Measurements from ENCODE around the gene DPP7. TPM values are rescaled to one million over a fixed set of nuclear protein-coding genes. Genes with fewer than 3 reads are reported as not detected.

Gene DPP7
- total and polyA plus RNA-seq, 3 donors from 2014 or later: 207 to 242 (median 215) TPM

DNA sequence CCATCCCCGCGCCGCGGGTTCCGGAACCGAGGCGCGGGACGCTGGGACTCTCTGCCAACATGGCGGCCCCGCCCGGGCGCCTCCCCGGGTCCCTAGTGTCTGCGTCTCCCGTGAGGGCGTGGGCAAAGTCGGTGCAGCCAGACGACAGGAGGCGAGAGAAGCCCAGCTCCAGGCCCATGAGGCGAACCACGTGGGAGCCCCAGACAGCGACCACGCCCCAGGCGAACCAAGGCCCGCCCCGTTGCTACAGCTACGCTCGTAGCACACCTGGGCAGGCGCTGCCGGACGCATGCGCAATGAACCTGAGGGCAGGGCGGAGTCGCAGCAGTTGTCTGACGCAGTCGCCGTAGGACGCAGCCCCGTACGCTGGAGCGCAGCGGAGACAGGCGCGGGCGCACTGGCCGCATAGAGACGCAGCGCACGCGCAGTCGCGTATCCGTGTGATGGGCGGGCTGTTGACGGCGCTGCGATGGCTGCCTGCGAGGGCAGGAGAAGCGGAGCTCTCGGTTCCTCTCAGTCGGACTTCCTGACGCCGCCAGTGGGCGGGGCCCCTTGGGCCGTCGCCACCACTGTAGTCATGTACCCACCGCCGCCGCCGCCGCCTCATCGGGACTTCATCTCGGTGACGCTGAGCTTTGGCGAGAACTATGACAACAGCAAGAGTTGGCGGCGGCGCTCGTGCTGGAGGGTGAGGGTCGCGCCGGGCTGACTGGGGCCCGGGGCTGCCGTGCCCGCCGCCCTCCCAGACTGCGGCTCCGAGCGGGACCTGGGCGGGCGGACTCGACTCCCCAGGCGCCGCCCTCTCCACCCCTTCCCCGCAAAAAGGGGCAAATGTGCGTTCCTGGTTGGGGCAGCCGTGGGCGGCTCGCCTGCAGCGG is 27.8 kb downstream of the DPP7 start, which contains the start of gene MAN1B1:
Gene MAN1B1, plus strand, starts transcription at position 455 of the 878 bp plus-strand sequence. Its CDS starts 15 bp downstream, at position 470.
- peak; percentile 99 for DNase-seq
- Histone ChIP-seq H3K9me3 (no peaks in the 10 kb centered on the region), H3K27ac (peak within 1 kb of the TSS; percentile 78 to 94), H3K27me3 (no peaks in the 10 kb centered on the region), H3K36me3 (ENCODE audit: low read depth, missing control alignments) (no peaks in the 10 kb centered on the region), H3K4me1 (peaks cover 17% of the 10 kb centered on the region), H3K4me3 (peak within 1 kb of the TSS; percentile 86 to 89)
- peak; percentile 17 for TF ChIP-seq POLR2A (IDR thresholded peaks at IDR 0.05)
- TF ChIP-seq, protein P1, sequence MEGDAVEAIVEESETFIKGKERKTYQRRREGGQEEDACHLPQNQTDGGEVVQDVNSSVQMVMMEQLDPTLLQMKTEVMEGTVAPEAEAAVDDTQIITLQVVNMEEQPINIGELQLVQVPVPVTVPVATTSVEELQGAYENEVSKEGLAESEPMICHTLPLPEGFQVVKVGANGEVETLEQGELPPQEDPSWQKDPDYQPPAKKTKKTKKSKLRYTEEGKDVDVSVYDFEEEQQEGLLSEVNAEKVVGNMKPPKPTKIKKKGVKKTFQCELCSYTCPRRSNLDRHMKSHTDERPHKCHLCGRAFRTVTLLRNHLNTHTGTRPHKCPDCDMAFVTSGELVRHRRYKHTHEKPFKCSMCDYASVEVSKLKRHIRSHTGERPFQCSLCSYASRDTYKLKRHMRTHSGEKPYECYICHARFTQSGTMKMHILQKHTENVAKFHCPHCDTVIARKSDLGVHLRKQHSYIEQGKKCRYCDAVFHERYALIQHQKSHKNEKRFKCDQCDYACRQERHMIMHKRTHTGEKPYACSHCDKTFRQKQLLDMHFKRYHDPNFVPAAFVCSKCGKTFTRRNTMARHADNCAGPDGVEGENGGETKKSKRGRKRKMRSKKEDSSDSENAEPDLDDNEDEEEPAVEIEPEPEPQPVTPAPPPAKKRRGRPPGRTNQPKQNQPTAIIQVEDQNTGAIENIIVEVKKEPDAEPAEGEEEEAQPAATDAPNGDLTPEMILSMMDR (IDR thresholded peaks at IDR 0.05): peak in 2 of 3 experiments; percentile 2
- 0 to 8% methylated on average over 4 to 65 of the region's 101 CpGs for WGBS, 2 donors
- intact Hi-C loops (cut with DNase I; ENCODE audit: low total_unique reads): no loop called here

DNA sequence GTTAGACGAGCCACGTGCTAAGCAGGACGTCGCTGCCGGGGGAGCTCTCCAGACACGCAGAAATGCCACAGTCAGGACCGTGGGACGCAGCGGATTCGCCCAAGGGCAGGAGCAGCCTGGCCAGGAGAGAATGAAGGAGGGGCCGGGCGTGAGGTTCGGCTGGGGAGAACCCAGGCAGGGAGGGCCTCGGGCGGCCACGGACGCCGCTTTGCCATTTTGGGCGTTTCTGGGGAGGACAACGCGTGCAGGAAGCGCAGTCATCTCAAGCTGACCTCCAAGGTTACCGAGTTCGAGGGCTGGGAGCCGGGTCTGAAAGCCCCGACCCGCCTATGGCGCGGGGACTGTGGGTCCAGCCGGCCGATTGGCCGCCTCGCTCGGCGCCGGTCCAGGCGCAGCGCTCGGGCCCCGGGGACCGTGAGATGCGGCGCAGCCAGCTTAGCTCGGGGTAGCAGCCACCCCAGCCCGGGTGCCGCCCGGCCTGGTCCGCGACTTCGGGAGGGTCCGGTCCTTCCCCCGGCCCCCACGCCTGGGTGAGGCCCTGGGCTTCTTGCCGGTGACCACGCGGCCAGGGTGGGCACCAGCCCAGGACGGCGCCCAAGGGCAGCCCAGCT is 28.5 kb downstream of the DPP7 start:
- H3K4me1 ChIP-seq: peaks cover 17% of the 10 kb centered on the region
- no peaks in the 10 kb centered on the region for H3K9me3 ChIP-seq
- intact Hi-C loops (cut with DNase I; ENCODE audit: low total_unique reads): no loop called here
- WGBS, 2 donors: 1% methylated on average over 18 to 39 of the region's 58 CpGs
- no peaks in the 10 kb centered on the region for H3K27me3 ChIP-seq
- no peaks in the 10 kb centered on the region for H3K36me3 ChIP-seq (ENCODE audit: low read depth, missing control alignments)
- H3K27ac ChIP-seq: peak overlapping the region; percentile 51 to 94
- H3K4me3 ChIP-seq: peak overlapping the region; percentile 86 to 89
- TF ChIP-seq POLR2A (IDR thresholded peaks at IDR 0.05): no peak
- TF ChIP-seq, protein P1 (IDR thresholded peaks at IDR 0.05): no peak
- peak; percentile 54 for DNase-seq

DNA sequence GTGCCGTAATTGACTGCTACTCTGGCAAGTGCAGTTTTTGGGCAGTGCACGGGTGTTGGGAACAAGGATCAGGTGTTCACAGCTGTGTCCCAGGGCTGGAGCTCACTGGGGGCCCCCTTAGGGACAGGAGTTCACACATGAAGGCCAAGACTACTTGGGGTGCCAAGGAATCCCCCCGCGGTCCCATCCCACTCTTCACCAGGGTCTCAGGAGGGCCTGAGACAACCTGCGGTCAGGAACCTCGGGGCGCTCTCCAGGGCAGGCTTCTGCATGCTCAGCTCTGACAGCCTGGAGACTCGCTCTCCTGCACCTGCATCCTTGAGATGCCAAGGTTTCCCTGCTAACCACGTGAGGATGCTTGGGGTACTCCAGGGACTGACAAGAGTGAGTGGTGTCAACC is 30.0 kb downstream of the DPP7 start:
- Histone ChIP-seq H3K36me3 (ENCODE audit: low read depth, missing control alignments) (no peaks in the 10 kb centered on the region), H3K4me3 (no peak overlapping the region), H3K27me3 (no peaks in the 10 kb centered on the region), H3K27ac (no peak overlapping the region), H3K9me3 (no peaks in the 10 kb centered on the region), H3K4me1 (peaks cover 17% of the 10 kb centered on the region)
- no peak for DNase-seq
- intact Hi-C loops (cut with DNase I; ENCODE audit: low total_unique reads): no loop called here
- WGBS, 2 donors: 75% methylated on average over 7 to 9 of the region's 9 CpGs
- TF ChIP-seq POLR2A (IDR thresholded peaks at IDR 0.05): no peak

DNA sequence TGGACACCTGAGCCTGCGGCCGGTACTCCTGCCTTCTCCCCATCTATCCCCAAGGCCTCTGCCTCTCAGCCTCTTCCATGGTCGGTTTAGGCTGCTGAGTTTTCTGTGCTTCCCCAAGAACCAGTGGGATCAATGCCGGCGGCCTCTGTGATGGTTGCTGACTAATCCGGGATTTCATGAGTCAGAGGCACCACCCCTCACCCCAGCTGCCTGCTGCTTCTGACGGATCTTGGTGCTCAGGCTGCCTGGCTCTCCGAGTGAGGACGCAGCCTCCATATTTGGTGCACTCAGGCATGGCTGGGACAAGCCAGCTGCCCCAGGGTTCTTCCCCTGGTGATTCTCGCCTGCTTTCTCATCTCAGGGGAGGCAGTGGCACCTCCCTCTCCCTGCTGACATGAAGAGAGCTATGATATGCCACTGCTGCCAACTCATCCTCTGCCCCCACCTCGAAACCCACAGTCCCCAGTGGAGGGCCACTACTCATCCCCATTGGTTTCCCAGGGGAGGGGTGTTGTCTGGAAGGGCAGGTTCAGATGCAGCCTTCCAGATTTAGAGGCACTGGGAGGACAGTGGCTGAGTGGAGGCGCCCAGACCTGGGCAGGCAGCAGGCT is 31.0 kb downstream of the DPP7 start:
- no peak overlapping the region for H3K27ac ChIP-seq
- DNase-seq: no peak
- H3K4me1 ChIP-seq: peaks cover 25% of the 10 kb centered on the region

More for the DNA sequence above, 31.0 kb downstream of the DPP7 start:
- TF ChIP-seq, protein P1 (IDR thresholded peaks at IDR 0.05): no peak
- no peak for TF ChIP-seq POLR2A (IDR thresholded peaks at IDR 0.05)
- no peaks in the 10 kb centered on the region for H3K9me3 ChIP-seq
- 75 to 86% methylated on average over 8 to 12 of the region's 12 CpGs for WGBS, 2 donors
- H3K36me3 ChIP-seq (ENCODE audit: low read depth, missing control alignments): no peaks in the 10 kb centered on the region
- no peak overlapping the region for H3K4me3 ChIP-seq
- intact Hi-C loops (cut with DNase I; ENCODE audit: low total_unique reads): no loop called here
- no peaks in the 10 kb centered on the region for H3K27me3 ChIP-seq
